A549 (cell line): ENCODE measurements around the gene XRCC5. TPM values are rescaled to one million over a fixed set of nuclear protein-coding genes. Genes with fewer than 3 reads are reported as not detected.

Source experiments
- ATAC-seq, 2 experiments: fragments of 200-7000 bp in 1 of 2; fragments of >200 bp in 1 of 2; cut with Nextera tagmentation in 1 of 2; cut with Tn5 transposase in 1 of 2; 3 replicates each; pipeline versions ENCODE4 v1.8.0 to v1.9.1; 2018 to 2020; ENCODE audit warnings: mild to moderate bottlenecking in 1 of 2, moderate library complexity in 1 of 2
- CTCF ChIA-PET: fragments of 300-600 bp; sonication (Branson Sonifier 250); formaldehyde crosslinking; extraction: SDS; loops from one replicate; lab custom pipeline; 2021; ENCODE audit warnings: antibody characterized with exemption, inconsistent platforms; lab: Yijun Ruan, JAX
- POLR2A ChIA-PET: fragments of 350-600 bp; formaldehyde crosslinking; extraction: SDS; loops from one replicate; lab custom pipeline; 2021; ENCODE audit warnings: antibody characterized with exemption, inconsistent platforms; lab: Yijun Ruan, JAX
- DNase-seq, 2 experiments: peaks; one replicate each; pipeline versions ENCODE4 v3.0.0 to v3.0.0-alpha.2; 2011 to 2016; ENCODE audit warnings: low read depth in 1 of 2, low spot score in 1 of 2
- FAIRE-seq: peaks from 2 replicates; lab custom pipeline; 2011; peaks lifted over from hg19 to GRCh38; lab: Jason Lieb, UNC
- H3K27ac ChIP-seq, 2 experiments: fragments of >200 bp; sonication (Bioruptor Twin); formaldehyde crosslinking; 3 replicates each; pipeline ENCODE4 v1.5.1; 2016 to 2017
- H3K4me1 ChIP-seq: fragments of >200 bp; sonication (Bioruptor Twin); formaldehyde crosslinking; 3 replicates; pipeline ENCODE4 v1.6.1; 2016
- H3K4me2 ChIP-seq: fragments of >200 bp; sonication (Bioruptor Twin); formaldehyde crosslinking; 3 replicates; pipeline ENCODE4 v1.6.1; 2016
- H3K4me3 ChIP-seq: fragments of >200 bp; sonication (Bioruptor Twin); formaldehyde crosslinking; 3 replicates; pipeline ENCODE4 v1.5.1; 2016
- H3K9me3 ChIP-seq: fragments of >200 bp; sonication (Bioruptor Twin); formaldehyde crosslinking; 3 replicates; pipeline ENCODE4 v1.6.1; 2016
- BCL3 ChIP-seq: fragments of >200 bp; sonication (Bioruptor Twin); formaldehyde crosslinking; IDR thresholded peaks from 3 replicates; pipeline ENCODE4 v1.6.1; 2016
- CEBPB ChIP-seq, 2 experiments: fragments of >200 bp in 1 of 2; sonication (Bioruptor Twin) in 1 of 2; formaldehyde crosslinking in 1 of 2; IDR thresholded peaks; 2 replicates each; pipeline ENCODE4 v1.6.1; 2012 to 2016
- E2F6 ChIP-seq: IDR thresholded peaks from 2 replicates; pipeline ENCODE4 v1.6.1; 2012; ENCODE audit warnings: low read depth, borderline replicate concordance
- EHMT2 ChIP-seq: fragments of 200-600 bp; sonication (generic); IDR thresholded peaks from 2 replicates; pipeline ENCODE4 v1.6.1; 2016; ENCODE audit warnings: antibody characterized with exemption, low read depth, mild to moderate bottlenecking, moderate library complexity
- EP300 ChIP-seq, 2 experiments: fragments of >200 bp; sonication (Bioruptor Twin); formaldehyde crosslinking; IDR thresholded peaks; 2 replicates in 1 of 2; 3 replicates in 1 of 2; pipeline ENCODE4 v1.6.1; 2016 to 2017
- ESRRA ChIP-seq: fragments of 150-350 bp; IDR thresholded peaks from 2 replicates; pipeline ENCODE4 v1.6.1; 2014; ENCODE audit warnings: mild to moderate bottlenecking, low read length, borderline replicate concordance
- FOSB ChIP-seq: fragments of 250-450 bp; sonication (Bioruptor Pico); IDR thresholded peaks from 2 replicates; pipeline ENCODE4 v1.5.0; 2020; ENCODE audit warnings: mild to moderate bottlenecking, moderate library complexity
- FOSL2 ChIP-seq, 2 experiments: fragments of 450-650 bp in 1 of 2; fragments of >200 bp in 1 of 2; sonication (Bioruptor Twin) in 1 of 2; formaldehyde crosslinking; IDR thresholded peaks; 2 replicates each; pipeline versions ENCODE4 v1.5.0 to v1.6.1; 2016 to 2020; ENCODE audit warnings: mild to moderate bottlenecking in 1 of 2, moderate library complexity in 1 of 2
- FOXS1 ChIP-seq: fragments of 250-450 bp; sonication (Bioruptor Pico); IDR thresholded peaks from 2 replicates; pipeline ENCODE4 v1.5.0; 2020; ENCODE audit warnings: mild to moderate bottlenecking, moderate library complexity
- HDAC2 ChIP-seq: fragments of 200-600 bp; sonication (generic); IDR thresholded peaks from 2 replicates; pipeline ENCODE4 v1.6.1; 2016
- JUNB ChIP-seq: fragments of >200 bp; sonication (Bioruptor Twin); formaldehyde crosslinking; IDR thresholded peaks from 2 replicates; pipeline ENCODE4 v1.6.1; 2016
- KDM1A ChIP-seq: fragments of 200-600 bp; sonication (generic); IDR thresholded peaks from 2 replicates; pipeline ENCODE4 v1.6.1; 2016; ENCODE audit warnings: low read depth, mild to moderate bottlenecking
- KDM5A ChIP-seq: fragments of 200-600 bp; sonication (generic); IDR thresholded peaks from 2 replicates; pipeline ENCODE4 v1.6.1; 2016; ENCODE audit warnings: antibody characterized with exemption, mild to moderate bottlenecking
- MAFK ChIP-seq: fragments of 450-650 bp; IDR thresholded peaks from 2 replicates; pipeline ENCODE4 v1.6.1; 2014; ENCODE audit not compliant: partially characterized antibody
- MAX ChIP-seq: IDR thresholded peaks from 2 replicates; pipeline ENCODE4 v1.6.1; 2012
- MAZ ChIP-seq: fragments of 150-350 bp; IDR thresholded peaks from 2 replicates; pipeline ENCODE4 v1.6.1; 2014; ENCODE audit warnings: antibody characterized with exemption, low read depth, low read length, borderline replicate concordance
- NFE2L2 ChIP-seq: fragments of 150-350 bp; conservative IDR thresholded peaks from 2 replicates; pipeline ENCODE4 v1.6.1; 2014; ENCODE audit warnings: low read length
- NPAS2 ChIP-seq: fragments of 250-450 bp; sonication (Bioruptor Pico); IDR thresholded peaks from 2 replicates; pipeline ENCODE4 v1.8.0; 2022; ENCODE audit warnings: mild to moderate bottlenecking, moderate library complexity, borderline replicate concordance
- NR3C1 ChIP-seq: fragments of >200 bp; sonication (Bioruptor Twin); formaldehyde crosslinking; IDR thresholded peaks from 3 replicates; pipeline ENCODE4 v1.6.1; 2017
- PBX3 ChIP-seq: IDR thresholded peaks from 2 replicates; pipeline ENCODE4 v1.6.1; 2012
- POLR2AphosphoS2 ChIP-seq: conservative IDR thresholded peaks from 2 replicates; pipeline ENCODE4 v1.6.1; 2012; ENCODE audit warnings: low read length, improper control_type of control experiment, inconsistent platforms
- RARB ChIP-seq: fragments of 250-450 bp; sonication (Bioruptor Pico); IDR thresholded peaks from 2 replicates; pipeline ENCODE4 v1.8.0; 2021; ENCODE audit warnings: mild to moderate bottlenecking, moderate library complexity
- RFX5 ChIP-seq: fragments of 450-650 bp; IDR thresholded peaks from 2 replicates; pipeline ENCODE4 v1.7.1; 2014; ENCODE audit warnings: antibody characterized with exemption, mild to moderate bottlenecking, moderate library complexity
- RNF2 ChIP-seq: fragments of 200-600 bp; sonication (generic); IDR thresholded peaks from 2 replicates; pipeline ENCODE4 v1.6.1; 2016; ENCODE audit warnings: low read depth, mild to moderate bottlenecking, antibody characterized with exemption, moderate library complexity, borderline replicate concordance
- TP53 ChIP-seq: fragments of 250-450 bp; sonication (Bioruptor Pico); IDR thresholded peaks from 2 replicates; pipeline ENCODE4 v1.5.0; 2021; ENCODE audit warnings: mild to moderate bottlenecking, moderate library complexity
- ZFP36 ChIP-seq: fragments of 450-650 bp; IDR thresholded peaks from 2 replicates; pipeline ENCODE4 v1.6.1; 2014; ENCODE audit warnings: borderline replicate concordance; ENCODE audit not compliant: partially characterized antibody
- ZNF302 ChIP-seq: fragments of 250-450 bp; sonication (Bioruptor Pico); IDR thresholded peaks from 2 replicates; pipeline ENCODE4 v1.9.0; 2021; ENCODE audit warnings: inconsistent platforms, mild to moderate bottlenecking, moderate library complexity
- ZSCAN20 ChIP-seq: fragments of 250-450 bp; sonication (Bioruptor Pico); IDR thresholded peaks from 2 replicates; pipeline ENCODE4 v1.8.0; 2022; ENCODE audit warnings: mild to moderate bottlenecking, moderate library complexity
- WGBS: methylation state at CpG from one replicate; pipeline ENCODE4 v1.1.6; 2017; ENCODE audit errors: missing lambda C conversion rate; 5-methylcytosine and 5-hydroxymethylcytosine counted together
- polyA plus RNA-seq, 4 experiments: library from polyadenylated mRNA; depleted of rRNA in 3 of 4; stranded (reverse); fragments of >200 nt; fragmentation: RNase III in 1 of 4; extraction: RNeasy Plus Mini Kit Qiagen cat#74134 plus additional on column Dnase treatment in 1 of 4; gene quantifications; 2 replicates in 3 of 4; 3 replicates in 1 of 4; pipeline ENCODE4 v1.2.3, GENCODE V29; 2011 to 2017

The XRCC5 gene
- polyA plus RNA-seq, 2 of the 4 experiments (the other 2 are of a cell fraction), result 217 to 430 TPM

GRCh38 chr2:216159144-216159543 lies 50.0 kb downstream of the XRCC5 start:
- no peak overlapping the region for H3K27ac ChIP-seq
- POLR2A ChIA-PET, result no interaction called here

GRCh38 chr2:216159646-216160045 lies 50.5 kb downstream of the XRCC5 start:
- no peak for DNase-seq
- TF ChIP-seq RARB (CRISPR knock-in tag) (no peak), FOSL2 (IDR thresholded peaks at IDR 0.05) (no peak), FOSL2 (CRISPR knock-in tag; IDR thresholded peaks at IDR 0.05) (no peak), ESRRA (no peak), EHMT2 (no peak), MAX (no peak), HDAC2 (no peak), ZFP36 (no peak), FOXS1 (no peak), MAFK (no peak), NPAS2 (CRISPR knock-in tag) (no peak), EP300 (IDR thresholded peaks at IDR 0.05) (no peak), ZNF302 (CRISPR knock-in tag) (no peak)
- TF ChIP-seq, all 56 proteins: peak for 0
- POLR2A ChIA-PET, result no interaction called here
- CTCF ChIA-PET, result interaction anchor here (0.6 to 1.3 kb wide), 4 partner anchors 16 to 507 kb away, joined by 3 to 4 read pairs (median 3); no protein-coding TSS in a partner anchor
- FAIRE-seq (no peak), ATAC-seq (no peak)
- WGBS, result 94% methylated on average over 1 of the region's 1 CpG
- H3K4me1 ChIP-seq, result no peaks in the 10 kb centered on the region
- H3K27ac ChIP-seq, result no peak overlapping the region
- H3K9me3 ChIP-seq, result no peaks in the 10 kb centered on the region
- H3K4me3 ChIP-seq, result no peak overlapping the region
- no peak overlapping the region for H3K4me2 ChIP-seq

More at GRCh38 chr2:216159144-216159543, 50.0 kb downstream of the XRCC5 start:
- ATAC-seq, result no peak
- Histone ChIP-seq H3K4me3 (no peak overlapping the region), H3K9me3 (no peaks in the 10 kb centered on the region), H3K4me2 (no peak overlapping the region), H3K4me1 (no peaks in the 10 kb centered on the region)
- 92% methylated on average over 2 of the region's 2 CpGs for WGBS
- no peak for DNase-seq
- CTCF ChIA-PET, result interaction anchor here (0.6 to 1.3 kb wide), 4 partner anchors 16 to 508 kb away, joined by 3 to 4 read pairs (median 3); no protein-coding TSS in a partner anchor
- TF ChIP-seq MAZ, result no peak
- no peak for TF ChIP-seq EP300 (IDR thresholded peaks at IDR 0.05)
- no peak for TF ChIP-seq NPAS2 (CRISPR knock-in tag)
- TF ChIP-seq POLR2AphosphoS2, result no peak
- TF ChIP-seq ESRRA, result no peak
- no peak for TF ChIP-seq ZSCAN20
- no peak for TF ChIP-seq RFX5
- TF ChIP-seq JUNB, result no peak
- TF ChIP-seq KDM5A, result no peak
- TF ChIP-seq CEBPB (IDR thresholded peaks at IDR 0.05), result no peak
- no peak for FAIRE-seq

GRCh38 chr2:216160786-216161185 lies 51.6 kb downstream of the XRCC5 start:
- no peaks in the 10 kb centered on the region for H3K4me1 ChIP-seq
- no peaks in the 10 kb centered on the region for H3K9me3 ChIP-seq
- ChIA-PET CTCF (interaction anchor here (1.5 to 2.6 kb wide), 2 partner anchors 7 to 13 kb away, joined by 7 to 8 read pairs; no protein-coding TSS in a partner anchor), POLR2A (no interaction called here)
- 94% methylated on average over 4 of the region's 4 CpGs for WGBS
- TF ChIP-seq ESRRA, result no peak
- H3K27ac ChIP-seq, result no peak overlapping the region
- H3K4me3 ChIP-seq, result no peak overlapping the region
- no peak overlapping the region for H3K4me2 ChIP-seq
- no peak for DNase-seq
- no peak for FAIRE-seq
- ATAC-seq, result no peak

GRCh38 chr2:216161967-216162366 lies 52.8 kb downstream of the XRCC5 start:
- 96% methylated on average over 4 of the region's 4 CpGs for WGBS
- TF ChIP-seq NR3C1, result no peak
- no peak for TF ChIP-seq MAX
- no peak for TF ChIP-seq MAZ
- TF ChIP-seq KDM1A, result no peak
- no peak for TF ChIP-seq JUNB
- TF ChIP-seq BCL3, result no peak
- no peak for TF ChIP-seq FOSL2 (IDR thresholded peaks at IDR 0.05)
- TF ChIP-seq FOSL2 (CRISPR knock-in tag; IDR thresholded peaks at IDR 0.05), result no peak
- TF ChIP-seq FOSB (CRISPR knock-in tag), result no peak
- TF ChIP-seq EHMT2, result no peak
- no peak for TF ChIP-seq NFE2L2
- no peak for TF ChIP-seq TP53 (CRISPR knock-in tag)
- TF ChIP-seq E2F6, result no peak
- TF ChIP-seq KDM5A, result no peak
- TF ChIP-seq RARB (CRISPR knock-in tag), result no peak
- TF ChIP-seq PBX3, result no peak
- no peak for TF ChIP-seq RNF2

More at GRCh38 chr2:216161967-216162366, 52.8 kb downstream of the XRCC5 start:
- ChIA-PET POLR2A (no interaction called here), CTCF (interaction anchor here (0.6 to 2.6 kb wide), 3 partner anchors 9 to 491 kb away, joined by 3 to 8 read pairs (median 7); no protein-coding TSS in a partner anchor)
- H3K27ac ChIP-seq, result no peak overlapping the region
- DNase-seq (no peak), FAIRE-seq (no peak), ATAC-seq (no peak)
- H3K4me2 ChIP-seq, result no peak overlapping the region
- no peak overlapping the region for H3K4me3 ChIP-seq
- no peaks in the 10 kb centered on the region for H3K4me1 ChIP-seq
- no peaks in the 10 kb centered on the region for H3K9me3 ChIP-seq
